Tibial artery (tissue), 4 donors: ENCODE data around the gene NPR3.
"Not testable (repeated sequence)": the region's sequence is repeated elsewhere in the genome, so short reads cannot be mapped to it uniquely, and the experiment has no call there.

Experiments used
- DNase-seq, 2 donors: peaks; one replicate each; pipeline ENCODE4 v3.0.0-alpha.2; 2019
- H3K27ac ChIP-seq, 2 donors: fragments of 200-600 bp; sonication (generic) in 1 of 2; 1 replicate in 1 of 2; 2 replicates in 1 of 2; pipeline ENCODE4 v1.5.1; 2018 to 2019; ENCODE audit warnings: mild to moderate bottlenecking in 1 of 2
- H3K27me3 ChIP-seq, 2 donors: fragments of 200-600 bp; sonication (generic) in 1 of 2; one replicate each; pipeline versions ENCODE4 v1.5.1 to v1.6.0; 2016 to 2019
- H3K36me3 ChIP-seq, 3 donors: fragments of 200-600 bp; sonication (generic) in 2 of 3; one replicate each; pipeline ENCODE4 v1.5.1; 2016 to 2019; ENCODE audit warnings: mild to moderate bottlenecking in 2 of 3
- H3K4me1 ChIP-seq, 4 donors: fragments of 200-600 bp; sonication (generic) in 2 of 4; 1 replicate in 3 of 4; 2 replicates in 1 of 4; pipeline ENCODE4 v1.5.1; 2016 to 2019
- H3K4me3 ChIP-seq, 2 donors: fragments of 200-600 bp; sonication (generic) in 1 of 2; 1 replicate in 1 of 2; 2 replicates in 1 of 2; pipeline ENCODE4 v1.5.1; 2018 to 2019; ENCODE audit warnings: mild to moderate bottlenecking in 2 of 2
- H3K9me3 ChIP-seq, 3 donors: fragments of 200-600 bp; sonication (generic) in 1 of 3; one replicate each; pipeline ENCODE4 v1.5.1; 2016 to 2019
- intact Hi-C: fragments of 100-400 bp; cut with DNase I; formaldehyde crosslinking; loops from one replicate; pipeline ENCODE4 v1.15.0; 2023; ENCODE audit warnings: low total_unique reads
- TF ChIP-seq, protein P1 (sequence below), 2 experiments: fragments of 200-600 bp in 1 of 2; fragments of 450-650 bp in 1 of 2; IDR thresholded peaks; one replicate each; pipeline ENCODE4 v1.5.1; 2017 to 2019; ENCODE audit warnings: antibody characterized with exemption in 2 of 2, mild to moderate bottlenecking in 1 of 2, moderate library complexity in 1 of 2

The NPR3 gene

DNA sequence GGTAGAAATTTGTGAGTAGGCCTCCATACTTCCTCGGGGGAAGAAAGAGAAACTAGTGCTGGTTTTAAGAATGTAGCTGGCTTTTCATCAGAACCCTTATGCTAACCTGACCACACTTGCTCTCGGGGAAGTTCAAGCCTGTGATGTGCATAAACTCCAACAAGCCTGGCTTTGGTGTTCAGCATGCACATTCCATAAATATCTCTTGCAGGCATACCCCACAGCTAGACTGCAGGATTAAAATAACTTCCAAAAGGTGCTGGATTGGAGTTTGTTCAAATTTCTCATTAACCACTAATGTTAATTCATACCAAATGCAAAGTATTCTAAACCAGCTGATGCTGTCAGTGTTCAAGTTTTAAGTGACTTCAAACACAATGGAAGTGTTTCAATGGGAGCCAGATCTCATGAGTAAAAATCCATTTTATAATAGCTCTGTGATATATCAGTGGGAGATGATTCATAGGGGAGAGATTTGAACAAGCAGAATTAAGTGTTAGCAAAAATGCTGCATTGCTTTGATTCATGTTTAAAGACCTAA, 79.4 kb downstream of the NPR3 start:
- H3K4me3 ChIP-seq = no peak overlapping the region
- intact Hi-C loops = loop anchor here (2.0 kb wide), 1 partner anchor 52 kb away; no protein-coding TSS in a partner anchor
- TF ChIP-seq, protein P1, sequence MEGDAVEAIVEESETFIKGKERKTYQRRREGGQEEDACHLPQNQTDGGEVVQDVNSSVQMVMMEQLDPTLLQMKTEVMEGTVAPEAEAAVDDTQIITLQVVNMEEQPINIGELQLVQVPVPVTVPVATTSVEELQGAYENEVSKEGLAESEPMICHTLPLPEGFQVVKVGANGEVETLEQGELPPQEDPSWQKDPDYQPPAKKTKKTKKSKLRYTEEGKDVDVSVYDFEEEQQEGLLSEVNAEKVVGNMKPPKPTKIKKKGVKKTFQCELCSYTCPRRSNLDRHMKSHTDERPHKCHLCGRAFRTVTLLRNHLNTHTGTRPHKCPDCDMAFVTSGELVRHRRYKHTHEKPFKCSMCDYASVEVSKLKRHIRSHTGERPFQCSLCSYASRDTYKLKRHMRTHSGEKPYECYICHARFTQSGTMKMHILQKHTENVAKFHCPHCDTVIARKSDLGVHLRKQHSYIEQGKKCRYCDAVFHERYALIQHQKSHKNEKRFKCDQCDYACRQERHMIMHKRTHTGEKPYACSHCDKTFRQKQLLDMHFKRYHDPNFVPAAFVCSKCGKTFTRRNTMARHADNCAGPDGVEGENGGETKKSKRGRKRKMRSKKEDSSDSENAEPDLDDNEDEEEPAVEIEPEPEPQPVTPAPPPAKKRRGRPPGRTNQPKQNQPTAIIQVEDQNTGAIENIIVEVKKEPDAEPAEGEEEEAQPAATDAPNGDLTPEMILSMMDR (IDR thresholded peaks at IDR 0.05) = no peak
- no peak for DNase-seq
- peaks cover 0 to 9% (median 6%) of the 10 kb centered on the region in 3 donors for H3K36me3 ChIP-seq
- H3K27ac ChIP-seq = no peak overlapping the region
- H3K4me1 ChIP-seq = peaks cover 0 to 3% (median 0%) of the 10 kb centered on the region in 4 donors
- no peaks in the 10 kb centered on the region for H3K27me3 ChIP-seq
- no peaks in the 10 kb centered on the region for H3K9me3 ChIP-seq

DNA sequence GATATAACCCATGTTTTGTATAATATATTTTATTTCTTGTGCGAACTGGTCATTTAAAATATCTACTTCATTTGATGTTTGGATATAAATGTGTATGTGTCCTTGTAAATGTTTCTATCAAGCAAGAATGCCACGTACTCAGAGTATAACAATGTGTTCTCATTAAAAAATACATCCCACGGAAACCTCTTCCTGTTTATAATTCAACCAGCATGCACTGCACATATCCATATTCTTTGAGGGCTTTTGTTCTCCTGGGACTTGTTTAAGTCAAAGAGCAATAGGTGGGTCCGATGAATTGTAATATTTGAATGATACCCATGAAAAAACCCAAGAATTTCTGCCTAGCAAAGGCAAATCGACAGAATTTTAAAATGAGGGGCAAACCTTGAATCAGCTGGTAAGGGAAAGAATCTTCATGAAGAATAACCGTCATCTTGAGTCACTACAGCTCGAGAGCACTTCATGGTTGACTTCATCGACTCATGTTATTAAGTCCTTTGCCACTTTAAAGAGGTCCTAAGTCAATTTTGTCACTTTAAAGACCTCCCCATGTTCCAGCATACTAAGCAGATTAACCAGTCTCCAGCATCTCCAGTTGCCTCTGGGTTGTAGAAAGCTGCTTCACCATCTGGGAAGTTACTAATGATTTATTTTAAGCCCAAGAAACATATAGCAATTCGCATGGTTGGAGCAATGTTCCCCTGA, 80.6 kb downstream of the NPR3 start:
- H3K27ac ChIP-seq = no peak overlapping the region
- no peak for DNase-seq
- H3K4me3 ChIP-seq = no peak overlapping the region
- no peaks in the 10 kb centered on the region for H3K27me3 ChIP-seq
- H3K9me3 ChIP-seq = no peaks in the 10 kb centered on the region
- H3K36me3 ChIP-seq = peaks cover 0 to 9% (median 6%) of the 10 kb centered on the region in 3 donors
- intact Hi-C loops = loop anchor here (2.0 kb wide), 1 partner anchor 53 kb away; no protein-coding TSS in a partner anchor
- TF ChIP-seq, protein P1 (IDR thresholded peaks at IDR 0.05) = no peak
- H3K4me1 ChIP-seq = peaks cover 0 to 3% (median 0%) of the 10 kb centered on the region in 4 donors

DNA sequence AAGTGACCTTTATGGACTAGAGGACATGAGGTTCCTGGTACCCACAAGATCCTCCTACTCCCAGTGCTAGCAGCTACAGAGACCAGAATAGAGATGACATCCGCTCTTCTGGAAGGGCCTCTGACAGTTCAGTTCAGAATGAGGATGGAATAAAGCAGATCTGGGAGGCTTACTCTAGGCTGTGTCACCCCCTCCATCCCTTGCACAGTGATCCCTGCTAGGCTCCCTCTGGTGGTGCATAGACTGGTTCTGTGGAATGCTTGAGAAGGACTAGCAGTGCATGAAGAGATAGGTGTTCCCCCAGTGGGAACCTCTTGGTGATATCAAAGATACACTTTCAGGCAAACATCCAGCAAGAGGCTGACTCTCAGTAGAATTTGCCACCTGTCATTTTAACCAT, 83.0 kb downstream of the NPR3 start:
- Histone ChIP-seq H3K4me1 (peaks cover 0 to 3% (median 0%) of the 10 kb centered on the region in 4 donors), H3K27ac (no peak overlapping the region), H3K27me3 (no peaks in the 10 kb centered on the region), H3K4me3 (no peak overlapping the region), H3K36me3 (peaks cover 0 to 9% (median 6%) of the 10 kb centered on the region in 3 donors), H3K9me3 (no peaks in the 10 kb centered on the region)
- TF ChIP-seq, protein P1 (IDR thresholded peaks at IDR 0.05) = peak in 1 of 2 experiments; percentile 11
- DNase-seq = no peak
- intact Hi-C loops = no loop called here

DNA sequence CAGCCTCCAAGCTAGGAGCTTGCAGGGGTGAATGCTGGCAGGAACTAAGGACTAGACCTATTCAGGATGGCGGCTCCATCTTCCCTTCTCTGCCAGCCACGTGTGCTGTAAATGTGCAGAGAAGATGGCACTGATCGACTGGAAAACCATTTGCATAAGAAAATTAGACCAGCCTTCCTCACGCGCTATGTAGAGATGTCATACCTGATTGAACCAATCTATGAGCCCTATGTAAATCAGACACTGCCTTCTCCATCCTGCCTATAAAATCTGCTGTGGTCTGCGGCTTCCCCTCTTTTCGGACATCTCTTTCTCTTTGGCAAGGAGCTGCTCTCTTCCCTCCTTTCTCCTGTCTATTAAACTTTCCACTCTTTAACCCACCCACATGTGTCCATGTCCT, 91.6 kb downstream of the NPR3 start:
- TF ChIP-seq, protein P1 (IDR thresholded peaks at IDR 0.05) = no peak
- peaks cover 0 to 25% (median 4%) of the 10 kb centered on the region in 4 donors for H3K4me1 ChIP-seq
- no peaks in the 10 kb centered on the region for H3K36me3 ChIP-seq
- H3K9me3 ChIP-seq = peaks cover 0 to 17% (median 7%) of the 10 kb centered on the region in 3 donors
- no peaks in the 10 kb centered on the region for H3K27me3 ChIP-seq
- peak overlapping the region in 1 of 2 donors; percentile 52 for H3K27ac ChIP-seq
- intact Hi-C loops = no loop called here
- DNase-seq = no peak
- no peak overlapping the region for H3K4me3 ChIP-seq

DNA sequence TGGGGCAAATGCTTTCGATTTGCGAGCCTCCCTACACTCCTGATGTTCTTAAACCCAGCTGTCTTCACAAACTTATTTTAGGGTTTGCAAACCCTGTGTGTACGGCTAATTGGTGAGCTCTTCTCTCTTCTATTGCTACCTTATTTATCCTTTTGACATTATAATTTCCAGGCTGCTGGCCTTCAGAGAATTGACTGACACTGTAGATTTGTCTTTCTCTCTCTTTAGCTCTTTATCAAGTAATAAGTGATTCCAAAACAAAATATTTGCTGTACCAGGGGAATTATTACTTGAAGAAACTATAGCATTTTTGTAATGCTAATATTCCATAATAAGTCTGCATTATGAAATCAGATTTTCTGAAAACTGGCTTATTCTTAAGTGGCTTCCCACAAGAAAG, 92.5 kb downstream of the NPR3 start:
- Histone ChIP-seq H3K27me3 (no peaks in the 10 kb centered on the region), H3K36me3 (no peaks in the 10 kb centered on the region), H3K4me3 (no peak overlapping the region), H3K4me1 (peaks cover 0 to 25% (median 4%) of the 10 kb centered on the region in 4 donors), H3K9me3 (peaks cover 0 to 17% (median 7%) of the 10 kb centered on the region in 3 donors), H3K27ac (peak overlapping the region; percentile 38 to 52)
- TF ChIP-seq, protein P1 (IDR thresholded peaks at IDR 0.05) = no peak
- DNase-seq = no peak
- intact Hi-C loops = no loop called here

DNA sequence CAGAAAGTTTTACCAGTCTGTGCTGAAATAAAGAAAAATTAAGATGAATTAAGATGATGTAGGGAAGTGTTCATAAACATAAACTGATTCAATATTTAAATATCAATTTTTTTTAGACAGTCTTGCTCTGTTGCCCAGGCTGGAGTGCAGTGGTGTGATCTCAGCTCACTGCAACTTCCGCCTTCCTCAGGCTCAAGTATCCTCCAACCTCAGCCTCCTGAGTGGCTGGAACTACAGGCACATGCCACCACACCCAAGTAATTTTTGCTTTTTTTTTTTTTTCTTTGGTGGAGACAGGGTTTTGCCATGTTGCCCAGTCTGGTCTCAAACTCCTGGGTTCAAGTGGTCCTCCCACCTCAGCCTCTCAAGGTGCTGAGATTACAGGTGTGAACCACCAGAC, 94.3 kb downstream of the NPR3 start:
- H3K27ac ChIP-seq = peak overlapping the region in 1 of 2 donors; percentile 56
- DNase-seq = not testable (repeated sequence)

More for the DNA sequence above, 94.3 kb downstream of the NPR3 start:
- H3K27me3 ChIP-seq, H3K9me3 ChIP-seq, H3K4me3 ChIP-seq, H3K36me3 ChIP-seq: not testable (repeated sequence)
- intact Hi-C loops = loop anchor here (5.0 kb wide), 1 partner anchor 42 kb away; no protein-coding TSS in a partner anchor
- H3K4me1 ChIP-seq = peaks cover 0 to 37% (median 13%) of the 10 kb centered on the region in 4 donors
